HEK293 (cell line): ENCODE data around the gene MYH15.

Experiments used
- CTCF ChIA-PET: fragments of 350-600 bp; formaldehyde crosslinking; extraction: SDS; loops from one replicate; lab custom pipeline; 2021; ENCODE audit warnings: antibody characterized with exemption; lab: Yijun Ruan, JAX
- POLR2A ChIA-PET: fragments of 300-600 bp; formaldehyde crosslinking; extraction: SDS; loops from one replicate; lab custom pipeline; 2020; ENCODE audit warnings: antibody characterized with exemption, inconsistent platforms; lab: Yijun Ruan, JAX
- H3K27ac ChIP-seq: fragments of 200-500 bp; sonication (Bioruptor generic); 2 replicates; pipeline ENCODE4 v1.5.1; 2014; ENCODE audit warnings: low read depth, low read length, control low read depth, inconsistent platforms; ENCODE audit errors: extremely low read depth
- H3K36me3 ChIP-seq, 2 experiments: fragments of 200-500 bp in 1 of 2; sonication (Bioruptor generic) in 1 of 2; 1 replicate in 1 of 2; 2 replicates in 1 of 2; pipeline ENCODE4 v1.5.1; 2014 to 2017; ENCODE audit warnings: inconsistent platforms in 2 of 2, low read length in 2 of 2; ENCODE audit not compliant: control insufficient read depth in 2 of 2, insufficient read depth in 1 of 2
- H3K4me1 ChIP-seq: fragments of 200-500 bp; sonication (Bioruptor generic); 2 replicates; pipeline ENCODE4 v1.5.1; 2014; ENCODE audit warnings: mild to moderate bottlenecking, low read length, inconsistent platforms; ENCODE audit not compliant: control insufficient read depth, insufficient read depth
- H3K4me3 ChIP-seq: 2 replicates; pipeline ENCODE4 v1.5.1; 2011; ENCODE audit warnings: low read depth, mild to moderate bottlenecking, control low read depth, low read length, moderate library complexity
- H3K9me3 ChIP-seq: fragments of 200-500 bp; sonication (Bioruptor generic); 2 replicates; pipeline ENCODE4 v1.5.1; 2014; ENCODE audit warnings: low read depth, low read length, inconsistent platforms; ENCODE audit not compliant: control insufficient read depth, insufficient read depth
- ZBTB20 ChIP-seq: fragments of 450-650 bp; formaldehyde crosslinking; IDR thresholded peaks from 2 replicates; pipeline ENCODE4 v1.5.1; 2016; ENCODE audit warnings: missing biosample characterization, missing genetic modification characterization
- ZFP37 ChIP-seq: fragments of 450-650 bp; formaldehyde crosslinking; IDR thresholded peaks from 2 replicates; pipeline ENCODE4 v1.5.1; 2016; ENCODE audit warnings: missing biosample characterization, missing genetic modification characterization
- ZNF16 ChIP-seq: fragments of 450-650 bp; formaldehyde crosslinking; IDR thresholded peaks from 2 replicates; pipeline ENCODE4 v1.5.1; 2016; ENCODE audit warnings: low read depth, missing biosample characterization, missing genetic modification characterization
- ZNF221 ChIP-seq: fragments of 450-650 bp; formaldehyde crosslinking; IDR thresholded peaks from 2 replicates; pipeline ENCODE4 v1.5.1; 2017; ENCODE audit warnings: missing biosample characterization, missing genetic modification characterization, borderline replicate concordance
- ZNF223 ChIP-seq: fragments of 450-650 bp; formaldehyde crosslinking; IDR thresholded peaks from 2 replicates; pipeline ENCODE4 v1.5.1; 2016; ENCODE audit warnings: missing biosample characterization, missing genetic modification characterization
- ZNF404 ChIP-seq: fragments of 450-650 bp; formaldehyde crosslinking; IDR thresholded peaks from 2 replicates; pipeline ENCODE4 v1.5.1; 2017; ENCODE audit warnings: missing biosample characterization, missing genetic modification characterization
- ZNF521 ChIP-seq: fragments of 450-650 bp; formaldehyde crosslinking; IDR thresholded peaks from 2 replicates; pipeline ENCODE4 v1.5.1; 2017; ENCODE audit warnings: missing biosample characterization, mild to moderate bottlenecking, missing genetic modification characterization
- ZNF558 ChIP-seq: fragments of 450-650 bp; formaldehyde crosslinking; IDR thresholded peaks from 2 replicates; pipeline ENCODE4 v1.5.1; 2016; ENCODE audit warnings: missing biosample characterization, missing genetic modification characterization
- ZNF843 ChIP-seq: fragments of 450-650 bp; formaldehyde crosslinking; IDR thresholded peaks from 2 replicates; pipeline ENCODE4 v1.5.1; 2016; ENCODE audit warnings: missing biosample characterization, missing genetic modification characterization
- ZXDB ChIP-seq: fragments of 450-650 bp; formaldehyde crosslinking; IDR thresholded peaks from 2 replicates; pipeline ENCODE4 v1.5.1; 2016; ENCODE audit warnings: missing biosample characterization, missing genetic modification characterization
- TF ChIP-seq, protein P1 (sequence below): fragments of 450-650 bp; formaldehyde crosslinking; IDR thresholded peaks from 2 replicates; pipeline ENCODE4 v1.5.1; 2016; ENCODE audit warnings: missing biosample characterization, missing genetic modification characterization, borderline replicate concordance
- TF ChIP-seq, protein P2 (sequence below): fragments of 450-650 bp; formaldehyde crosslinking; IDR thresholded peaks from 2 replicates; pipeline ENCODE4 v1.5.1; 2016; ENCODE audit warnings: missing biosample characterization, missing genetic modification characterization
- TF ChIP-seq, protein P3 (sequence below): fragments of 450-650 bp; formaldehyde crosslinking; IDR thresholded peaks from 2 replicates; pipeline ENCODE4 v1.5.1; 2016; ENCODE audit warnings: missing biosample characterization, missing genetic modification characterization
- TF ChIP-seq, protein P4 (sequence below): fragments of 450-650 bp; formaldehyde crosslinking; IDR thresholded peaks from 2 replicates; pipeline ENCODE4 v1.5.1; 2016; ENCODE audit warnings: missing biosample characterization, missing genetic modification characterization, borderline replicate concordance

Gene MYH15

DNA sequence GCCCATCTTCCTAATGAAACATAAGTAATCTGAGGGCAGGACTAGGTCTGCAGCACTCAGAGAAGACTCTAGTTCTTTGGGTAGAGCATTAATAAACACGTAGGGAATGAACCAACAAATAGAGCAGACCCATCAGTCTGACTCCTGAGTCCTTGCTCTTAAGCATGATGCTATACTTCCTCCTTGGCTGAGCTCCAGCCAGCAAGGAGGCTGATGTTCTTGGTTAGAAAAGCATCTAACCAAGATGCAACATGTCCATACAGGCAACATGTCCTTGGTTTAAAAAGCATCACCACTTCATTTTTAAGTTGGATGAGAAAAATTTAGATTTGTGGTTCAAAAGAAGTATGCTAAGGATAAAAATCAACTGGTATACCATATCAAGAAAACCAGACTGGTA, 8.5 kb upstream of the MYH15 start (continued):
- TF ChIP-seq, protein P1, sequence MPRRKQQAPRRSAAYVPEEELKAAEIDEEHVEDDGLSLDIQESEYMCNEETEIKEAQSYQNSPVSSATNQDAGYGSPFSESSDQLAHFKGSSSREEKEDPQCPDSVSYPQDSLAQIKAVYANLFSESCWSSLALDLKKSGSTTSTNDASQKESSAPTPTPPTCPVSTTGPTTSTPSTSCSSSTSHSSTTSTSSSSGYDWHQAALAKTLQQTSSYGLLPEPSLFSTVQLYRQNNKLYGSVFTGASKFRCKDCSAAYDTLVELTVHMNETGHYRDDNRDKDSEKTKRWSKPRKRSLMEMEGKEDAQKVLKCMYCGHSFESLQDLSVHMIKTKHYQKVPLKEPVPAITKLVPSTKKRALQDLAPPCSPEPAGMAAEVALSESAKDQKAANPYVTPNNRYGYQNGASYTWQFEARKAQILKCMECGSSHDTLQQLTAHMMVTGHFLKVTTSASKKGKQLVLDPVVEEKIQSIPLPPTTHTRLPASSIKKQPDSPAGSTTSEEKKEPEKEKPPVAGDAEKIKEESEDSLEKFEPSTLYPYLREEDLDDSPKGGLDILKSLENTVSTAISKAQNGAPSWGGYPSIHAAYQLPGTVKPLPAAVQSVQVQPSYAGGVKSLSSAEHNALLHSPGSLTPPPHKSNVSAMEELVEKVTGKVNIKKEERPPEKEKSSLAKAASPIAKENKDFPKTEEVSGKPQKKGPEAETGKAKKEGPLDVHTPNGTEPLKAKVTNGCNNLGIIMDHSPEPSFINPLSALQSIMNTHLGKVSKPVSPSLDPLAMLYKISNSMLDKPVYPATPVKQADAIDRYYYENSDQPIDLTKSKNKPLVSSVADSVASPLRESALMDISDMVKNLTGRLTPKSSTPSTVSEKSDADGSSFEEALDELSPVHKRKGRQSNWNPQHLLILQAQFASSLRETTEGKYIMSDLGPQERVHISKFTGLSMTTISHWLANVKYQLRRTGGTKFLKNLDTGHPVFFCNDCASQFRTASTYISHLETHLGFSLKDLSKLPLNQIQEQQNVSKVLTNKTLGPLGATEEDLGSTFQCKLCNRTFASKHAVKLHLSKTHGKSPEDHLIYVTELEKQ = no peak
- no peak for TF ChIP-seq ZNF558 (tag by site-specific recombination)
- no peak for TF ChIP-seq ZNF521
- TF ChIP-seq, protein P2, sequence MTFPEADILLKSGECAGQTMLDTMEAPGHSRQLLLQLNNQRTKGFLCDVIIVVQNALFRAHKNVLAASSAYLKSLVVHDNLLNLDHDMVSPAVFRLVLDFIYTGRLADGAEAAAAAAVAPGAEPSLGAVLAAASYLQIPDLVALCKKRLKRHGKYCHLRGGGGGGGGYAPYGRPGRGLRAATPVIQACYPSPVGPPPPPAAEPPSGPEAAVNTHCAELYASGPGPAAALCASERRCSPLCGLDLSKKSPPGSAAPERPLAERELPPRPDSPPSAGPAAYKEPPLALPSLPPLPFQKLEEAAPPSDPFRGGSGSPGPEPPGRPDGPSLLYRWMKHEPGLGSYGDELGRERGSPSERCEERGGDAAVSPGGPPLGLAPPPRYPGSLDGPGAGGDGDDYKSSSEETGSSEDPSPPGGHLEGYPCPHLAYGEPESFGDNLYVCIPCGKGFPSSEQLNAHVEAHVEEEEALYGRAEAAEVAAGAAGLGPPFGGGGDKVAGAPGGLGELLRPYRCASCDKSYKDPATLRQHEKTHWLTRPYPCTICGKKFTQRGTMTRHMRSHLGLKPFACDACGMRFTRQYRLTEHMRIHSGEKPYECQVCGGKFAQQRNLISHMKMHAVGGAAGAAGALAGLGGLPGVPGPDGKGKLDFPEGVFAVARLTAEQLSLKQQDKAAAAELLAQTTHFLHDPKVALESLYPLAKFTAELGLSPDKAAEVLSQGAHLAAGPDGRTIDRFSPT = no peak
- no peak for TF ChIP-seq ZNF843 (tag by site-specific recombination)
- TF ChIP-seq, all 188 proteins: peak for 0

DNA sequence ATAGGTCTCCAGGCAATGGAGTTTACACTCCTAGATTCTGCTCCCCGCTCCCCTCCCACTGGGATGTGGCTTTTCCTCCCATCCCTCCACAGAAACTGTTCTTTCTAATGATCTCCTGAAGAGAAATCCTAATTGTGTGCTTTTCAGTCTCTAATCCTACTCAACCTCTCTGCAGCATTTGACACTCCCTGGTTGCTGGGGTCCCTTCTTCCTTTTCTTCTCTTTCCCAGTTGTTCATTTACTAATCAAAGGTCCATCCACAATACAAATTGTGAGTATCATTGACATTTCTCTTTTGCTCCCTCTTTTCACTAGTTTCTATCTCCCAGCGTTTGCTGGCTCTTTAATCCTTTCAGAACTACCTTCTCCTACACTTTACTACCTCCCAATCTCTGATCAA, 6.5 kb upstream of the MYH15 start:
- TF ChIP-seq ZNF404 (no peak), ZXDB (tag by site-specific recombination) (no peak), ZBTB20 (tag by site-specific recombination) (no peak), ZNF221 (tag by site-specific recombination) (no peak), ZNF16 (tag by site-specific recombination) (no peak), ZNF223 (tag by site-specific recombination) (no peak), ZFP37 (no peak)
- TF ChIP-seq, protein P3, sequence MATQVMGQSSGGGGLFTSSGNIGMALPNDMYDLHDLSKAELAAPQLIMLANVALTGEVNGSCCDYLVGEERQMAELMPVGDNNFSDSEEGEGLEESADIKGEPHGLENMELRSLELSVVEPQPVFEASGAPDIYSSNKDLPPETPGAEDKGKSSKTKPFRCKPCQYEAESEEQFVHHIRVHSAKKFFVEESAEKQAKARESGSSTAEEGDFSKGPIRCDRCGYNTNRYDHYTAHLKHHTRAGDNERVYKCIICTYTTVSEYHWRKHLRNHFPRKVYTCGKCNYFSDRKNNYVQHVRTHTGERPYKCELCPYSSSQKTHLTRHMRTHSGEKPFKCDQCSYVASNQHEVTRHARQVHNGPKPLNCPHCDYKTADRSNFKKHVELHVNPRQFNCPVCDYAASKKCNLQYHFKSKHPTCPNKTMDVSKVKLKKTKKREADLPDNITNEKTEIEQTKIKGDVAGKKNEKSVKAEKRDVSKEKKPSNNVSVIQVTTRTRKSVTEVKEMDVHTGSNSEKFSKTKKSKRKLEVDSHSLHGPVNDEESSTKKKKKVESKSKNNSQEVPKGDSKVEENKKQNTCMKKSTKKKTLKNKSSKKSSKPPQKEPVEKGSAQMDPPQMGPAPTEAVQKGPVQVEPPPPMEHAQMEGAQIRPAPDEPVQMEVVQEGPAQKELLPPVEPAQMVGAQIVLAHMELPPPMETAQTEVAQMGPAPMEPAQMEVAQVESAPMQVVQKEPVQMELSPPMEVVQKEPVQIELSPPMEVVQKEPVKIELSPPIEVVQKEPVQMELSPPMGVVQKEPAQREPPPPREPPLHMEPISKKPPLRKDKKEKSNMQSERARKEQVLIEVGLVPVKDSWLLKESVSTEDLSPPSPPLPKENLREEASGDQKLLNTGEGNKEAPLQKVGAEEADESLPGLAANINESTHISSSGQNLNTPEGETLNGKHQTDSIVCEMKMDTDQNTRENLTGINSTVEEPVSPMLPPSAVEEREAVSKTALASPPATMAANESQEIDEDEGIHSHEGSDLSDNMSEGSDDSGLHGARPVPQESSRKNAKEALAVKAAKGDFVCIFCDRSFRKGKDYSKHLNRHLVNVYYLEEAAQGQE (tag by site-specific recombination) = no peak
- TF ChIP-seq, protein P4, sequence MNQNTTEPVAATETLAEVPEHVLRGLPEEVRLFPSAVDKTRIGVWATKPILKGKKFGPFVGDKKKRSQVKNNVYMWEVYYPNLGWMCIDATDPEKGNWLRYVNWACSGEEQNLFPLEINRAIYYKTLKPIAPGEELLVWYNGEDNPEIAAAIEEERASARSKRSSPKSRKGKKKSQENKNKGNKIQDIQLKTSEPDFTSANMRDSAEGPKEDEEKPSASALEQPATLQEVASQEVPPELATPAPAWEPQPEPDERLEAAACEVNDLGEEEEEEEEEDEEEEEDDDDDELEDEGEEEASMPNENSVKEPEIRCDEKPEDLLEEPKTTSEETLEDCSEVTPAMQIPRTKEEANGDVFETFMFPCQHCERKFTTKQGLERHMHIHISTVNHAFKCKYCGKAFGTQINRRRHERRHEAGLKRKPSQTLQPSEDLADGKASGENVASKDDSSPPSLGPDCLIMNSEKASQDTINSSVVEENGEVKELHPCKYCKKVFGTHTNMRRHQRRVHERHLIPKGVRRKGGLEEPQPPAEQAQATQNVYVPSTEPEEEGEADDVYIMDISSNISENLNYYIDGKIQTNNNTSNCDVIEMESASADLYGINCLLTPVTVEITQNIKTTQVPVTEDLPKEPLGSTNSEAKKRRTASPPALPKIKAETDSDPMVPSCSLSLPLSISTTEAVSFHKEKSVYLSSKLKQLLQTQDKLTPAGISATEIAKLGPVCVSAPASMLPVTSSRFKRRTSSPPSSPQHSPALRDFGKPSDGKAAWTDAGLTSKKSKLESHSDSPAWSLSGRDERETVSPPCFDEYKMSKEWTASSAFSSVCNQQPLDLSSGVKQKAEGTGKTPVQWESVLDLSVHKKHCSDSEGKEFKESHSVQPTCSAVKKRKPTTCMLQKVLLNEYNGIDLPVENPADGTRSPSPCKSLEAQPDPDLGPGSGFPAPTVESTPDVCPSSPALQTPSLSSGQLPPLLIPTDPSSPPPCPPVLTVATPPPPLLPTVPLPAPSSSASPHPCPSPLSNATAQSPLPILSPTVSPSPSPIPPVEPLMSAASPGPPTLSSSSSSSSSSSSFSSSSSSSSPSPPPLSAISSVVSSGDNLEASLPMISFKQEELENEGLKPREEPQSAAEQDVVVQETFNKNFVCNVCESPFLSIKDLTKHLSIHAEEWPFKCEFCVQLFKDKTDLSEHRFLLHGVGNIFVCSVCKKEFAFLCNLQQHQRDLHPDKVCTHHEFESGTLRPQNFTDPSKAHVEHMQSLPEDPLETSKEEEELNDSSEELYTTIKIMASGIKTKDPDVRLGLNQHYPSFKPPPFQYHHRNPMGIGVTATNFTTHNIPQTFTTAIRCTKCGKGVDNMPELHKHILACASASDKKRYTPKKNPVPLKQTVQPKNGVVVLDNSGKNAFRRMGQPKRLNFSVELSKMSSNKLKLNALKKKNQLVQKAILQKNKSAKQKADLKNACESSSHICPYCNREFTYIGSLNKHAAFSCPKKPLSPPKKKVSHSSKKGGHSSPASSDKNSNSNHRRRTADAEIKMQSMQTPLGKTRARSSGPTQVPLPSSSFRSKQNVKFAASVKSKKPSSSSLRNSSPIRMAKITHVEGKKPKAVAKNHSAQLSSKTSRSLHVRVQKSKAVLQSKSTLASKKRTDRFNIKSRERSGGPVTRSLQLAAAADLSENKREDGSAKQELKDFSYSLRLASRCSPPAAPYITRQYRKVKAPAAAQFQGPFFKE = no peak
- TF ChIP-seq, protein P2 = no peak
- H3K9me3 ChIP-seq = no peaks in the 10 kb centered on the region
- H3K27ac ChIP-seq = no peak overlapping the region
- no peaks in the 10 kb centered on the region for H3K4me1 ChIP-seq
- ChIA-PET CTCF (interaction anchor here (0.6 kb wide), 1 partner anchor 35 kb away, joined by 4 read pairs; no protein-coding TSS in a partner anchor), POLR2A (no interaction called here)
- H3K4me3 ChIP-seq = no peak overlapping the region
- H3K36me3 ChIP-seq = no peaks in the 10 kb centered on the region
